ENCODE measurements around the gene RAD51B.
"Not testable (repeated sequence)": the region's sequence is repeated elsewhere in the genome, so short reads cannot be mapped to it uniquely, and the experiment has no call there.

Gene RAD51B

GRCh38 chr14:68211886-68212285, 392.3 kb downstream of the RAD51B start:
- no peak for DNase-seq (ENCODE audit: low spot score)

GRCh38 chr14:68212361-68212760, 392.8 kb downstream of the RAD51B start:
- no peak for DNase-seq (ENCODE audit: low spot score)

- no peak for DNase-seq (ENCODE audit: low spot score)
Measured at GRCh38 chr14:68214431-68214830, 394.9 kb downstream of the RAD51B start.

GRCh38 chr14:68215629-68216028, 396.1 kb downstream of the RAD51B start:
- no peak for DNase-seq (ENCODE audit: low spot score)

GRCh38 chr14:68216079-68216478, 396.5 kb downstream of the RAD51B start:
- no peak for DNase-seq (ENCODE audit: low spot score)

- no peak for DNase-seq (ENCODE audit: low spot score)
Measured at GRCh38 chr14:68216957-68217356, 397.4 kb downstream of the RAD51B start.

GRCh38 chr14:68217791-68218340, 398.3 kb downstream of the RAD51B start:
- no peak for DNase-seq (ENCODE audit: low spot score)

GRCh38 chr14:68219407-68219806, 399.8 kb downstream of the RAD51B start:
- DNase-seq (ENCODE audit: low spot score), result no peak

- DNase-seq (ENCODE audit: low spot score), result not testable (repeated sequence)
Measured at GRCh38 chr14:68221046-68221445, 401.5 kb downstream of the RAD51B start.

GRCh38 chr14:68222154-68222553, 402.6 kb downstream of the RAD51B start:
- DNase-seq (ENCODE audit: low spot score), result no peak

GRCh38 chr14:68222726-68223125, 403.1 kb downstream of the RAD51B start:
- no peak for DNase-seq (ENCODE audit: low spot score)

GRCh38 chr14:68223631-68224030, 404.1 kb downstream of the RAD51B start:
- no peak for DNase-seq (ENCODE audit: low spot score)

- no peak for DNase-seq (ENCODE audit: low spot score)
Measured at GRCh38 chr14:68225321-68225720, 405.7 kb downstream of the RAD51B start.

GRCh38 chr14:68226523-68226922, 406.9 kb downstream of the RAD51B start:
- DNase-seq (ENCODE audit: low spot score), result no peak

GRCh38 chr14:68228656-68229055, 409.1 kb downstream of the RAD51B start:
- DNase-seq (ENCODE audit: low spot score), result no peak

- no peak for DNase-seq (ENCODE audit: low spot score)
Measured at GRCh38 chr14:68229423-68230100, 410.0 kb downstream of the RAD51B start.

GRCh38 chr14:68230202-68230949, 410.8 kb downstream of the RAD51B start:
- no peak for DNase-seq (ENCODE audit: low spot score)

GRCh38 chr14:68230950-68231717, 411.6 kb downstream of the RAD51B start:
- DNase-seq (ENCODE audit: low spot score), result no peak

GRCh38 chr14:68231898-68232297, 412.3 kb downstream of the RAD51B start:
- no peak for DNase-seq (ENCODE audit: low spot score)

- peak; percentile 12 for DNase-seq (ENCODE audit: low spot score)
Measured at GRCh38 chr14:68232300-68233055, 412.9 kb downstream of the RAD51B start.

- no peak for DNase-seq (ENCODE audit: low spot score)
Measured at GRCh38 chr14:68233101-68233784, 413.7 kb downstream of the RAD51B start.

All from CD4-positive, alpha-beta T cell treated with Interleukin-6 at 100 ng/mL for 8 hours (primary cell).